PFSK-1 (cell line): ENCODE results near the gene BANP.

ENCODE experiments used
- FOXP2 ChIP-seq: optimal IDR thresholded peaks from 2 replicates; pipeline ENCODE3; 2011; ENCODE audit warnings: borderline replicate concordance, control low read depth, inconsistent platforms; ENCODE audit not compliant: insufficient read depth; ENCODE audit errors: extremely low read length, extremely low read depth
- POLR2AphosphoS5 ChIP-seq: IDR thresholded peaks from 2 replicates; pipeline ENCODE4 v1.6.1; 2012; ENCODE audit warnings: low read depth, mild to moderate bottlenecking, control low read depth, low read length, moderate library complexity
- REST ChIP-seq, 2 experiments: IDR thresholded peaks; 2 replicates each; pipeline versions ENCODE4 v1.6.1 to v1.8.0; 2011 to 2012; ENCODE audit warnings: low read depth in 2 of 2, low read length in 2 of 2, control low read depth in 1 of 2, inconsistent platforms in 1 of 2, mild to moderate bottlenecking in 1 of 2, moderate library complexity in 1 of 2; ENCODE audit not compliant: insufficient read depth in 1 of 2
- SIN3A ChIP-seq: IDR thresholded peaks from 2 replicates; pipeline ENCODE4 v1.6.1; 2012; ENCODE audit warnings: mild to moderate bottlenecking, low read length, moderate library complexity, borderline replicate concordance; ENCODE audit not compliant: insufficient read depth
- TAF1 ChIP-seq: IDR thresholded peaks from 2 replicates; pipeline ENCODE4 v1.6.1; 2012; ENCODE audit warnings: low read length, control low read depth, borderline replicate concordance; ENCODE audit not compliant: insufficient read depth

Gene BANP

GRCh38 chr16:88068476-88069396 is 117.5 kb downstream of the BANP start:
- TF ChIP-seq REST (IDR thresholded peaks at IDR 0.05; ENCODE audit: insufficient read depth in 1 of 2, low read depth in 2 of 2, low read length in 2 of 2) (no peak), POLR2AphosphoS5 (no peak), FOXP2 (no peak), SIN3A (no peak), TAF1 (no peak)

- TF ChIP-seq REST (IDR thresholded peaks at IDR 0.05; ENCODE audit: insufficient read depth in 1 of 2, low read depth in 2 of 2, low read length in 2 of 2) (no peak), TAF1 (no peak), POLR2AphosphoS5 (no peak), SIN3A (no peak), FOXP2 (no peak)
These were observed 118.3 kb downstream of the BANP start for GRCh38 chr16:88069397-88070168.

GRCh38 chr16:88070341-88070740 is 119.1 kb downstream of the BANP start:
- no peak for TF ChIP-seq FOXP2
- TF ChIP-seq SIN3A, result no peak
- TF ChIP-seq TAF1, result no peak
- TF ChIP-seq REST (IDR thresholded peaks at IDR 0.05; ENCODE audit: insufficient read depth in 1 of 2, low read depth in 2 of 2, low read length in 2 of 2), result no peak
- no peak for TF ChIP-seq POLR2AphosphoS5

DNA sequence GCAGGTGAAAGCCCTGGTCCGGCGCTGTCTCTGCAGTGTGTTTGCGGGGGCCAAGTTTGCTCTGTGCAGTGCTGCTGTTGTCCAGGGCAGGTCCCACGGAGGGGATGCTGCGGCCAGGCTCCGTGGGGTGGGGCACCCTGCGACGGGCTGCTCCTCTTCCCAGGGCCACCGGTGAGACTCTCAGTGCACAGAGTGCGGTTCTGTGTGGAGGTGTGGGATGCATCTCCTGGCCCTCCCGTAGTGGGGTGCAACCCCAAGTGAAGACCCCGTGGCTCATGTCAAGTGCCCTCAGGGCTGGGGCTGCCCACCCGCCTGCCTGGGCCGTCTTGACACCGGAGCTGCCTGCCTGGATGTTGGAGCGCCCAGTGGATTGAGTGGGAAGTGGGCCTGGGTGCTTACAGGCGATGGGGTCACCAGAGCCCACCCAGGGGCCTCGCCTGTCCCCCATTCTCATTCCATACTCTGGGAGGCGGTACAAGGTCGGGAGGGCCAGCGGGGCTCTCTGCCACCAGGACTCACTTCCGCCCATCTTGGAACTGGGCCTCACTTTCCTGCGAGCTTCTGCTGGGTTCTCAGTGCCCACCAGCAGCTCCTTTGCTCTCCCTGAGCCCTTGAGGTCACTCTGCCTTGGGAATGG is 119.9 kb downstream of the BANP start:
- TF ChIP-seq FOXP2 (no peak), POLR2AphosphoS5 (no peak), REST (IDR thresholded peaks at IDR 0.05; ENCODE audit: insufficient read depth in 1 of 2, low read depth in 2 of 2, low read length in 2 of 2) (no peak), SIN3A (no peak), TAF1 (no peak)
